SK-N-SH (cell line): ENCODE data around the gene FADD. TPM values are rescaled to one million over a fixed set of nuclear protein-coding genes. Genes with fewer than 3 reads are reported as not detected.

Experiments used
- CTCF ChIA-PET: fragments of 300-600, 350-600 bp; formaldehyde crosslinking; extraction: SDS; loops from one replicate; lab custom pipeline; 2021; lab: Yijun Ruan, JAX
- POLR2A ChIA-PET: fragments of 350-600 bp; sonication (Branson Sonifier 250); formaldehyde crosslinking; extraction: SDS; loops from one replicate; lab custom pipeline; 2020; ENCODE audit warnings: antibody characterized with exemption, inconsistent platforms; lab: Yijun Ruan, JAX
- DNase-seq: peaks from one replicate; pipeline ENCODE4 v3.0.0; 2012
- H2AFZ ChIP-seq: fragments of 200-600 bp; sonication (generic); 2 replicates; pipeline ENCODE4 v1.8.1; 2016; ENCODE audit warnings: antibody characterized with exemption, mild to moderate bottlenecking, low read depth
- H3F3A ChIP-seq: fragments of 200-600 bp; sonication (generic); replicated peaks from 2 replicates; pipeline ENCODE3; 2016; ENCODE audit warnings: antibody characterized with exemption, mild to moderate bottlenecking; ENCODE audit not compliant: insufficient read depth
- H3K27ac ChIP-seq, 2 experiments: fragments of 200-500 bp in 1 of 2; fragments of 200-600 bp in 1 of 2; sonication (Bioruptor generic) in 1 of 2; sonication (generic), shearing (Covaris generic) in 1 of 2; 2 replicates each; pipeline versions ENCODE4 v1.5.1 to v1.6.1; 2014 to 2016; ENCODE audit warnings: low read depth in 2 of 2, inconsistent platforms in 1 of 2, low read length in 1 of 2, mild to moderate bottlenecking in 1 of 2, mixed read lengths in 1 of 2
- H3K27me3 ChIP-seq: fragments of 200-600 bp; sonication (generic), shearing (Covaris generic); 2 replicates; pipeline ENCODE4 v1.6.1; 2016; ENCODE audit warnings: mixed run types; ENCODE audit not compliant: insufficient read depth
- H3K36me3 ChIP-seq, 2 experiments: fragments of 200-500 bp in 1 of 2; fragments of 200-600 bp in 1 of 2; sonication (Bioruptor generic) in 1 of 2; sonication (generic) in 1 of 2; replicated peaks in 1 of 2; 2 replicates each; pipeline versions ENCODE3 to v1.5.1; 2014 to 2016; ENCODE audit warnings: low read length in 1 of 2, mild to moderate bottlenecking in 1 of 2; ENCODE audit not compliant: insufficient read depth in 2 of 2, control insufficient read depth in 1 of 2
- H3K4me1 ChIP-seq, 2 experiments: fragments of 200-500 bp in 1 of 2; fragments of 200-600 bp in 1 of 2; sonication (Bioruptor generic) in 1 of 2; sonication (generic), shearing (Covaris generic) in 1 of 2; 2 replicates each; pipeline versions ENCODE4 v1.5.1 to v1.6.1; 2014 to 2016; ENCODE audit warnings: low read depth in 1 of 2, low read length in 1 of 2, mixed run types in 1 of 2; ENCODE audit not compliant: insufficient read depth in 2 of 2, control insufficient read depth in 1 of 2
- H3K4me2 ChIP-seq: fragments of 200-600 bp; sonication (generic), shearing (Covaris generic); 2 replicates; pipeline ENCODE4 v1.6.1; 2017; ENCODE audit warnings: mixed run types
- H3K4me3 ChIP-seq, 2 experiments: fragments of 200-500 bp in 1 of 2; fragments of 200-600 bp in 1 of 2; sonication (Bioruptor generic) in 1 of 2; sonication (generic), shearing (Covaris generic) in 1 of 2; 2 replicates each; pipeline versions ENCODE4 v1.5.1 to v1.8.1; 2014 to 2016; ENCODE audit warnings: low read depth in 2 of 2, inconsistent platforms in 1 of 2, low read length in 1 of 2, mild to moderate bottlenecking in 1 of 2, mixed read lengths in 1 of 2, moderate library complexity in 1 of 2
- H3K79me2 ChIP-seq: fragments of 200-600 bp; sonication (generic); 2 replicates; pipeline ENCODE4 v1.8.1; 2017; ENCODE audit warnings: mild to moderate bottlenecking; ENCODE audit not compliant: insufficient read depth
- H3K9ac ChIP-seq: fragments of 200-600 bp; sonication (generic); 2 replicates; pipeline ENCODE4 v1.6.1; 2017; ENCODE audit warnings: mixed run types
- H3K9me2 ChIP-seq: fragments of 200-600 bp; sonication (generic); 2 replicates; pipeline ENCODE4 v1.6.1; 2017; ENCODE audit warnings: mixed run types
- H3K9me3 ChIP-seq: fragments of 200-600 bp; sonication (generic); 2 replicates; pipeline ENCODE4 v1.6.1; 2017; ENCODE audit warnings: mixed run types, mild to moderate bottlenecking, moderate library complexity
- H4K20me1 ChIP-seq: fragments of 200-600 bp; sonication (generic); 2 replicates; pipeline ENCODE4 v1.6.1; 2017; ENCODE audit warnings: mild to moderate bottlenecking, mixed run types; ENCODE audit not compliant: insufficient read depth
- ELF1 ChIP-seq: IDR thresholded peaks from 2 replicates; pipeline ENCODE4 v1.4.0; 2012
- FOXJ3 ChIP-seq: sonication (generic); formaldehyde crosslinking; IDR thresholded peaks from 2 replicates; pipeline ENCODE4 v1.5.1; 2020; ENCODE audit warnings: mild to moderate bottlenecking, missing genetic modification reagents
- FOXM1 ChIP-seq: IDR thresholded peaks from 2 replicates; pipeline ENCODE4 v1.4.0; 2012; ENCODE audit warnings: low read depth, mild to moderate bottlenecking
- JUND ChIP-seq: IDR thresholded peaks from 2 replicates; pipeline ENCODE4 v1.4.0; 2012
- MEF2A ChIP-seq: IDR thresholded peaks from 2 replicates; pipeline ENCODE4 v1.4.0; 2012; ENCODE audit warnings: low read depth, borderline replicate concordance
- MXI1 ChIP-seq: IDR thresholded peaks from 2 replicates; pipeline ENCODE4 v1.6.1; 2012; ENCODE audit warnings: mild to moderate bottlenecking, low read depth, low read length, improper control_type of control experiment
- NFIC ChIP-seq: IDR thresholded peaks from 2 replicates; pipeline ENCODE4 v1.4.0; 2012; ENCODE audit warnings: borderline replicate concordance
- NRF1 ChIP-seq: IDR thresholded peaks from 2 replicates; pipeline ENCODE4 v1.6.1; 2012; ENCODE audit warnings: low read depth, mild to moderate bottlenecking, low read length
- RAD21 ChIP-seq: IDR thresholded peaks from 2 replicates; pipeline ENCODE4 v1.6.1; 2012; ENCODE audit warnings: mild to moderate bottlenecking, low read length
- REST ChIP-seq: IDR thresholded peaks from 2 replicates; pipeline ENCODE4 v1.6.1; 2012; ENCODE audit warnings: mild to moderate bottlenecking, low read depth, low read length, moderate library complexity
- RFX5 ChIP-seq: IDR thresholded peaks from 2 replicates; pipeline ENCODE4 v1.6.1; 2012; ENCODE audit warnings: mild to moderate bottlenecking, improper control_type of control experiment, low read length
- TEAD4 ChIP-seq: IDR thresholded peaks from 2 replicates; pipeline ENCODE4 v1.4.0; 2012; ENCODE audit warnings: mild to moderate bottlenecking, borderline replicate concordance; ENCODE audit not compliant: insufficient read depth
- USF1 ChIP-seq: IDR thresholded peaks from 2 replicates; pipeline ENCODE4 v1.4.0; 2012; ENCODE audit warnings: low read depth, borderline replicate concordance
- WGBS: methylation state at CpG from one replicate; pipeline ENCODE4 v1.1.6; 2017; ENCODE audit warnings: low lambda C conversion rate; 5-methylcytosine and 5-hydroxymethylcytosine counted together
- polyA plus RNA-seq, 3 experiments: library from polyadenylated mRNA; depleted of rRNA; stranded (reverse); fragments of >200 nt; gene quantifications; 2 replicates each; pipeline ENCODE4 v1.2.3, GENCODE V29; 2012
- TF ChIP-seq, protein P1 (sequence below): fragments of 150-350 bp; IDR thresholded peaks from 2 replicates; pipeline ENCODE4 v1.6.1; 2016; ENCODE audit warnings: mild to moderate bottlenecking, low read depth, low read length

Gene FADD
- polyA plus RNA-seq, 1 of the 3 experiments (the other 2 are of a cell fraction), result 23.8 TPM

DNA sequence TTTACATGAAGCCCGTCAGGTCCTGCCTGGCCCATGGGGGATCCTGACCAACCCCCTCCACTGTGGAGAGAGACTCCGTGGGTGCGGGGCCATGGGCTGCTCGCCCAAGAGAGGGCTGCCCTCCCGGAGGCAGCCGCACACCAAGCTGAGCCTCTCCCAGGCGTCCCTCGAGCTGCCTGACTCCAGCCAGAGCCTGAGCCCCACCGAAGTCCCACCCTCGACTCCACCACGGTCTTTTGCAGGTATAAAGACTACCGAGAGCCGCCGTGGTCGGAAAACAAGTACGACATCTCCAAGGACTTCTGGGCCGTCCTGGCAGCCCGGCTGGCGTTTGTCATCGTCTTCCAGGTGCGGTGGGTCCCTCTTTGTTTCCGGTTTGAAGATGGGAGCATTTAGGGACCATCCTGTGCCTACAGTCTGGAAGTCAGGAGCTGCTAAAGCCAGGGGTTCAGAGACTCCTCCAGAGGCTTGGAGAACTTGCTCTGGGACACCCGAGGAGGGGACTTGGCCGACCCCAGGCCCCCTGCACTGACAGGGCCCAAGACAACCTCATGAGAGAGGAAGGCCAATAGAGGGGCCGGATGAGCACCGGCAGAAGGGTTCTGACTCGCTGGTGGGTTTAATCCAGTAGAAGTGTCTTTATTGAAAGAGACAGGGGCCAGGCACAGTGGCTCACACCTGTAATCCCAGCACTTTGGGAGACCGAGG, 17.6 kb upstream of the FADD start:
- H4K20me1 ChIP-seq, result no peaks in the 10 kb centered on the region
- H3K36me3 ChIP-seq, result no peaks in the 10 kb centered on the region
- no peaks in the 10 kb centered on the region for H3K79me2 ChIP-seq
- no peaks in the 10 kb centered on the region for H3K9me3 ChIP-seq
- no peak overlapping the region for H3K27ac ChIP-seq
- TF ChIP-seq MXI1 (no peak), USF1 (no peak), RAD21 (no peak), REST (no peak), MEF2A (no peak), NFIC (no peak), RFX5 (no peak), NRF1 (no peak), FOXJ3 (CRISPR knock-in tag) (no peak), TEAD4 (no peak), ELF1 (no peak), JUND (no peak), FOXM1 (no peak)
- TF ChIP-seq, protein P1, sequence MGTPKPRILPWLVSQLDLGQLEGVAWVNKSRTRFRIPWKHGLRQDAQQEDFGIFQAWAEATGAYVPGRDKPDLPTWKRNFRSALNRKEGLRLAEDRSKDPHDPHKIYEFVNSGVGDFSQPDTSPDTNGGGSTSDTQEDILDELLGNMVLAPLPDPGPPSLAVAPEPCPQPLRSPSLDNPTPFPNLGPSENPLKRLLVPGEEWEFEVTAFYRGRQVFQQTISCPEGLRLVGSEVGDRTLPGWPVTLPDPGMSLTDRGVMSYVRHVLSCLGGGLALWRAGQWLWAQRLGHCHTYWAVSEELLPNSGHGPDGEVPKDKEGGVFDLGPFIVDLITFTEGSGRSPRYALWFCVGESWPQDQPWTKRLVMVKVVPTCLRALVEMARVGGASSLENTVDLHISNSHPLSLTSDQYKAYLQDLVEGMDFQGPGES, result no peak
- H3K9ac ChIP-seq, result no peak overlapping the region
- H3K4me1 ChIP-seq, result no peaks in the 10 kb centered on the region
- POLR2A ChIA-PET, result no interaction called here
- H3K27me3 ChIP-seq, result peaks cover 14% of the 10 kb centered on the region
- H3K9me2 ChIP-seq, result no peaks in the 10 kb centered on the region
- no peak for DNase-seq
- CTCF ChIA-PET, result interaction anchor here (1.0 to 2.9 kb wide), 7 partner anchors 11 to 481 kb away, joined by 3 to 21 read pairs (median 5); no protein-coding TSS in a partner anchor
- no peak overlapping the region for H2AFZ ChIP-seq
- H3K4me3 ChIP-seq, result no peak overlapping the region
- H3F3A ChIP-seq, result no peaks in the 10 kb centered on the region
- H3K4me2 ChIP-seq, result no peak overlapping the region
- 57% methylated on average over 23 of the region's 28 CpGs for whole genome bisulfite sequencing
